DND-41 (cell line): ENCODE data around the gene ARID3A.

ENCODE experiments used
- CTCF ChIP-seq: IDR thresholded peaks from 2 replicates; pipeline ENCODE4 v1.5.1; 2012; ENCODE audit warnings: borderline replicate concordance, low read length, moderate library complexity, mild to moderate bottlenecking; ENCODE audit not compliant: poor library complexity, severe bottlenecking; ENCODE audit errors: extremely low read depth
- EZH2 ChIP-seq: IDR thresholded peaks from 3 replicates; pipeline ENCODE4 v1.6.1; 2012; ENCODE audit warnings: borderline replicate concordance, low read depth, mild to moderate bottlenecking, moderate library complexity, low read length, inconsistent platforms; ENCODE audit not compliant: severe bottlenecking

- TF ChIP-seq CTCF (no peak), EZH2 (no peak)
Observed at GRCh38 chr19:934865-935479, 9.1 kb downstream of the ARID3A start.
